ENCODE results near the gene STN1. TPM values are rescaled to one million over a fixed set of nuclear protein-coding genes. Genes with fewer than 3 reads are reported as not detected.

The STN1 gene
- total and polyA plus RNA-seq, 2 experiments from 2014 or later = 43.5 to 44.7 TPM

- no peak for TF ChIP-seq CTCF (IDR thresholded peaks at IDR 0.05; ENCODE audit: low read depth, low read length)
- Histone ChIP-seq H3K4me3 (no peak overlapping the region), H3K27me3 (no peaks in the 10 kb centered on the region), H3K9me3 (ENCODE audit: low read depth) (no peaks in the 10 kb centered on the region), H3K4me1 (ENCODE audit: low read depth) (no peaks in the 10 kb centered on the region), H3K36me3 (peaks cover 11% of the 10 kb centered on the region), H3K27ac (no peak overlapping the region)
- no peak for DNase-seq (ENCODE audit: low read depth in 1 of 2, low spot score in 1 of 2)
Measured at GRCh38 chr10:103905441-103905840, 12.5 kb downstream of the STN1 start.

GRCh38 chr10:103901299-103901698, 16.7 kb downstream of the STN1 start:
- DNase-seq (ENCODE audit: low read depth in 1 of 2, low spot score in 1 of 2) = no peak
- no peak for TF ChIP-seq CTCF (IDR thresholded peaks at IDR 0.05; ENCODE audit: low read depth, low read length)
- no peaks in the 10 kb centered on the region for H3K9me3 ChIP-seq (ENCODE audit: low read depth)
- no peaks in the 10 kb centered on the region for H3K27me3 ChIP-seq
- H3K4me3 ChIP-seq = no peak overlapping the region
- peaks cover 37% of the 10 kb centered on the region for H3K36me3 ChIP-seq
- no peaks in the 10 kb centered on the region for H3K4me1 ChIP-seq (ENCODE audit: low read depth)
- no peak overlapping the region for H3K27ac ChIP-seq

GRCh38 chr10:103899312-103899711, 18.7 kb downstream of the STN1 start:
- TF ChIP-seq CTCF (IDR thresholded peaks at IDR 0.05; ENCODE audit: low read depth, low read length) = no peak
- H3K27ac ChIP-seq = no peak overlapping the region
- no peaks in the 10 kb centered on the region for H3K4me1 ChIP-seq (ENCODE audit: low read depth)
- no peaks in the 10 kb centered on the region for H3K9me3 ChIP-seq (ENCODE audit: low read depth)
- H3K4me3 ChIP-seq = no peak overlapping the region
- H3K27me3 ChIP-seq = no peaks in the 10 kb centered on the region
- H3K36me3 ChIP-seq = peaks cover 30% of the 10 kb centered on the region
- no peak for DNase-seq (ENCODE audit: low read depth in 1 of 2, low spot score in 1 of 2)

GRCh38 chr10:103897241-103897774, 20.7 kb downstream of the STN1 start:
- no peaks in the 10 kb centered on the region for H3K27me3 ChIP-seq
- H3K4me1 ChIP-seq (ENCODE audit: low read depth) = no peaks in the 10 kb centered on the region
- H3K4me3 ChIP-seq = no peak overlapping the region
- no peak overlapping the region for H3K27ac ChIP-seq
- H3K9me3 ChIP-seq (ENCODE audit: low read depth) = no peaks in the 10 kb centered on the region
- TF ChIP-seq CTCF (IDR thresholded peaks at IDR 0.05; ENCODE audit: low read depth, low read length) = no peak
- no peak for DNase-seq (ENCODE audit: low read depth in 1 of 2, low spot score in 1 of 2)
- peaks cover 27% of the 10 kb centered on the region for H3K36me3 ChIP-seq

- no peaks in the 10 kb centered on the region for H3K27me3 ChIP-seq
- H3K4me3 ChIP-seq = no peak overlapping the region
- peaks cover 33% of the 10 kb centered on the region for H3K36me3 ChIP-seq
- H3K27ac ChIP-seq = no peak overlapping the region
- DNase-seq (ENCODE audit: low read depth in 1 of 2, low spot score in 1 of 2) = no peak
- H3K4me1 ChIP-seq (ENCODE audit: low read depth) = no peaks in the 10 kb centered on the region
- no peak for TF ChIP-seq CTCF (IDR thresholded peaks at IDR 0.05; ENCODE audit: low read depth, low read length)
- no peaks in the 10 kb centered on the region for H3K9me3 ChIP-seq (ENCODE audit: low read depth)
Measured at GRCh38 chr10:103896225-103896624, 21.8 kb downstream of the STN1 start.
